HG03460 (cell line): ENCODE data around the gene PCSK5.

ENCODE experiments used
- ATAC-seq: cut with Tn5 transposase; IDR thresholded peaks from one replicate; pipeline ENCODE4 v1.9.1; 2021; ENCODE audit not compliant: unreplicated experiment

PCSK5 gene

GRCh38 chr9:76221423-76221822, 330.9 kb downstream of the PCSK5 start:
- ATAC-seq: no peak

- no peak for ATAC-seq
Observed at GRCh38 chr9:76223749-76224340, 333.4 kb downstream of the PCSK5 start.

GRCh38 chr9:76227156-76227555, 336.7 kb downstream of the PCSK5 start:
- ATAC-seq: no peak

GRCh38 chr9:76231001-76231400, 340.5 kb downstream of the PCSK5 start:
- ATAC-seq: no peak

- ATAC-seq: no peak
Observed at GRCh38 chr9:76232861-76233489, 342.5 kb downstream of the PCSK5 start.

GRCh38 chr9:76240578-76240977, 350.1 kb downstream of the PCSK5 start:
- no peak for ATAC-seq

GRCh38 chr9:76245518-76245917, 355.0 kb downstream of the PCSK5 start:
- no peak for ATAC-seq

GRCh38 chr9:76246680-76247079, 356.2 kb downstream of the PCSK5 start:
- ATAC-seq: no peak

GRCh38 chr9:76247426-76247825, 357.0 kb downstream of the PCSK5 start:
- no peak for ATAC-seq

GRCh38 chr9:76249309-76249708, 358.8 kb downstream of the PCSK5 start:
- ATAC-seq: no peak

- no peak for ATAC-seq
Observed at GRCh38 chr9:76255781-76256455, 365.4 kb downstream of the PCSK5 start.

GRCh38 chr9:76257311-76257710, 366.8 kb downstream of the PCSK5 start:
- ATAC-seq: no peak

GRCh38 chr9:76266649-76267283, 376.3 kb downstream of the PCSK5 start:
- ATAC-seq: no peak

- no peak for ATAC-seq
Observed at GRCh38 chr9:76267284-76267652, 376.8 kb downstream of the PCSK5 start.

- no peak for ATAC-seq
Observed at GRCh38 chr9:76269789-76270188, 379.3 kb downstream of the PCSK5 start.

GRCh38 chr9:76271755-76272154, 381.3 kb downstream of the PCSK5 start:
- no peak for ATAC-seq

- ATAC-seq: no peak
Observed at GRCh38 chr9:76289042-76289441, 398.6 kb downstream of the PCSK5 start.

- ATAC-seq: no peak
Observed at GRCh38 chr9:76289703-76290102, 399.2 kb downstream of the PCSK5 start.

- no peak for ATAC-seq
Observed at GRCh38 chr9:76290555-76290954, 400.1 kb downstream of the PCSK5 start.

- ATAC-seq: no peak
Observed at GRCh38 chr9:76292246-76292645, 401.8 kb downstream of the PCSK5 start.

GRCh38 chr9:76292658-76293057, 402.2 kb downstream of the PCSK5 start:
- no peak for ATAC-seq

GRCh38 chr9:76294301-76294700, 403.8 kb downstream of the PCSK5 start:
- no peak for ATAC-seq
